ENCODE measurements around the gene TRRAP.

TRRAP gene

GRCh38 chr7:99035723-99036545, 157.6 kb downstream of the TRRAP start:
- H3K27ac ChIP-seq (ENCODE audit: extremely low read depth, low read depth, low read length), result no peak overlapping the region

GRCh38 chr7:99036546-99037111, 158.3 kb downstream of the TRRAP start:
- H3K9me3 ChIP-seq (ENCODE audit: control insufficient read depth, insufficient read depth, low read depth, low read length), result no peaks in the 10 kb centered on the region
- no peak overlapping the region for H3K27ac ChIP-seq (ENCODE audit: extremely low read depth, low read depth, low read length)
- ChIA-PET POLR2A (no interaction called here), CTCF (interaction anchor here (0.6 to 1.2 kb wide), 7 partner anchors 13 to 279 kb away, joined by 3 to 4 read pairs (median 3); no protein-coding TSS in a partner anchor)
- no peaks in the 10 kb centered on the region for H3K4me1 ChIP-seq (ENCODE audit: control insufficient read depth, insufficient read depth, low read length)
- H3K36me3 ChIP-seq (ENCODE audit: control insufficient read depth in 2 of 2, insufficient read depth in 1 of 2, low read length in 2 of 2), result peaks cover 38 to 87% of the 10 kb centered on the region in 2 experiments; a peak in 2 of 3 replicates
- TF ChIP-seq ZNF132 (tag by site-specific recombination; IDR thresholded peaks at IDR 0.05; ENCODE audit: borderline replicate concordance) (no peak), TRIM28 (IDR thresholded peaks at IDR 0.05; ENCODE audit: borderline replicate concordance, low read length) (no peak), ZNF140 (tag by site-specific recombination; IDR thresholded peaks at IDR 0.05) (no peak), ZNF558 (tag by site-specific recombination; IDR thresholded peaks at IDR 0.05) (no peak)
- no peak overlapping the region for H3K4me3 ChIP-seq (ENCODE audit: low read depth, low read length)

More at GRCh38 chr7:99035723-99036545, 157.6 kb downstream of the TRRAP start:
- no peak for TF ChIP-seq ZNF792 (tag by site-specific recombination; IDR thresholded peaks at IDR 0.05)
- no peak for TF ChIP-seq ZFP69B (tag by site-specific recombination; IDR thresholded peaks at IDR 0.05)
- TF ChIP-seq WT1 (tag by site-specific recombination; IDR thresholded peaks at IDR 0.05), result no peak
- no peak for TF ChIP-seq ZNF530 (tag by site-specific recombination; IDR thresholded peaks at IDR 0.05; ENCODE audit: low read depth)
- no peak for TF ChIP-seq FEZF1 (tag by site-specific recombination; IDR thresholded peaks at IDR 0.05)
- Histone ChIP-seq H3K4me3 (ENCODE audit: low read depth, low read length) (no peak overlapping the region), H3K36me3 (ENCODE audit: control insufficient read depth in 2 of 2, insufficient read depth in 1 of 2, low read length in 2 of 2) (peaks cover 38 to 88% of the 10 kb centered on the region in 2 experiments; a peak in 2 of 3 replicates), H3K4me1 (ENCODE audit: control insufficient read depth, insufficient read depth, low read length) (no peaks in the 10 kb centered on the region), H3K9me3 (ENCODE audit: control insufficient read depth, insufficient read depth, low read depth, low read length) (no peaks in the 10 kb centered on the region)
- POLR2A ChIA-PET, result no interaction called here
- CTCF ChIA-PET, result interaction anchor here (0.6 to 1.1 kb wide), 4 partner anchors 12 to 280 kb away, joined by 3 to 4 read pairs (median 4); no protein-coding TSS in a partner anchor

- Histone ChIP-seq H3K36me3 (ENCODE audit: control insufficient read depth in 2 of 2, insufficient read depth in 1 of 2, low read length in 2 of 2) (peaks cover 30 to 85% of the 10 kb centered on the region in 2 experiments; a peak in 2 of 3 replicates), H3K9me3 (ENCODE audit: control insufficient read depth, insufficient read depth, low read depth, low read length) (no peaks in the 10 kb centered on the region), H3K27ac (ENCODE audit: extremely low read depth, low read depth, low read length) (no peak overlapping the region), H3K4me3 (ENCODE audit: low read depth, low read length) (no peak overlapping the region), H3K4me1 (ENCODE audit: control insufficient read depth, insufficient read depth, low read length) (no peaks in the 10 kb centered on the region)
- ChIA-PET POLR2A (no interaction called here), CTCF (interaction anchor here (0.6 to 1.5 kb wide), 6 partner anchors 11 to 275 kb away, joined by 3 to 4 read pairs (median 3); no protein-coding TSS in a partner anchor)
- TF ChIP-seq ZNF776 (tag by site-specific recombination; IDR thresholded peaks at IDR 0.05; ENCODE audit: borderline replicate concordance) (no peak), ZNF398 (tag by site-specific recombination; IDR thresholded peaks at IDR 0.05) (no peak), ZFP3 (tag by site-specific recombination; IDR thresholded peaks at IDR 0.05; ENCODE audit: low read depth) (no peak), PATZ1 (tag by site-specific recombination; IDR thresholded peaks at IDR 0.05) (no peak), ZNF707 (tag by site-specific recombination; IDR thresholded peaks at IDR 0.05) (no peak), ZNF391 (tag by site-specific recombination; IDR thresholded peaks at IDR 0.05; ENCODE audit: borderline replicate concordance, low read depth) (no peak), ZNF302 (tag by site-specific recombination; IDR thresholded peaks at IDR 0.05; ENCODE audit: low read depth) (no peak), ZNF140 (tag by site-specific recombination; IDR thresholded peaks at IDR 0.05) (no peak), ZNF548 (tag by site-specific recombination; IDR thresholded peaks at IDR 0.05) (no peak), ZNF658 (tag by site-specific recombination; IDR thresholded peaks at IDR 0.05) (no peak), ZNF274 (IDR thresholded peaks at IDR 0.05; ENCODE audit: low read length) (no peak), ZNF274 (tag by site-specific recombination; IDR thresholded peaks at IDR 0.05; ENCODE audit: borderline replicate concordance) (no peak), KLF1 (tag by site-specific recombination; IDR thresholded peaks at IDR 0.05) (no peak), EGR2 (tag by site-specific recombination; IDR thresholded peaks at IDR 0.05; ENCODE audit: low read depth) (no peak), ZNF26 (tag by site-specific recombination; IDR thresholded peaks at IDR 0.05) (no peak), ZNF223 (tag by site-specific recombination; IDR thresholded peaks at IDR 0.05) (no peak), ZNF677 (tag by site-specific recombination; IDR thresholded peaks at IDR 0.05) (no peak)
These were observed 159.1 kb downstream of the TRRAP start for GRCh38 chr7:99037327-99037940.

All from HEK293 (cell line).